ENCODE measurements around the gene ABHD2.

ABHD2 gene

GRCh38 chr15:89150762-89151664, 62.8 kb downstream of the ABHD2 start:
- CTCF ChIA-PET: interaction anchor here (0.5 to 2.6 kb wide), 11 partner anchors 11 to 322 kb away, joined by 3 to 20 read pairs (median 5); no protein-coding TSS in a partner anchor

GRCh38 chr15:89155122-89155521, 66.9 kb downstream of the ABHD2 start:
- TF ChIP-seq KLF8 (tag by site-specific recombination; IDR thresholded peaks at IDR 0.05) (no peak), PRDM1 (tag by site-specific recombination; IDR thresholded peaks at IDR 0.05) (no peak), ZNF140 (tag by site-specific recombination; IDR thresholded peaks at IDR 0.05) (no peak), ZNF175 (tag by site-specific recombination; IDR thresholded peaks at IDR 0.05) (no peak), ZFP37 (tag by site-specific recombination; IDR thresholded peaks at IDR 0.05) (no peak), SALL2 (tag by site-specific recombination; IDR thresholded peaks at IDR 0.05; ENCODE audit: borderline replicate concordance) (no peak), OVOL3 (tag by site-specific recombination; IDR thresholded peaks at IDR 0.05) (no peak), ZNF629 (tag by site-specific recombination; IDR thresholded peaks at IDR 0.05) (no peak), KLF16 (tag by site-specific recombination; IDR thresholded peaks at IDR 0.05) (no peak), ZNF510 (tag by site-specific recombination; IDR thresholded peaks at IDR 0.05; ENCODE audit: insufficient replicate concordance) (no peak), ZNF138 (tag by site-specific recombination; IDR thresholded peaks at IDR 0.05; ENCODE audit: borderline replicate concordance) (no peak), ZNF433 (tag by site-specific recombination; IDR thresholded peaks at IDR 0.05; ENCODE audit: low read depth) (no peak), ATF2 (tag by site-specific recombination; IDR thresholded peaks at IDR 0.05; ENCODE audit: low read depth) (no peak), KLF17 (tag by site-specific recombination; IDR thresholded peaks at IDR 0.05) (no peak), ZSCAN30 (tag by site-specific recombination; IDR thresholded peaks at IDR 0.05) (no peak), ZBTB1 (tag by site-specific recombination; IDR thresholded peaks at IDR 0.05) (no peak), ZNF660 (tag by site-specific recombination; IDR thresholded peaks at IDR 0.05) (no peak), ZEB2 (tag by site-specific recombination; IDR thresholded peaks at IDR 0.05) (no peak), ZNF19 (tag by site-specific recombination; IDR thresholded peaks at IDR 0.05; ENCODE audit: low read depth) (no peak)
- ChIA-PET CTCF (interaction anchor here (0.6 to 1.2 kb wide), 3 partner anchors 11 to 25 kb away, joined by 3 to 5 read pairs (median 4); no protein-coding TSS in a partner anchor), POLR2A (no interaction called here)
- no peak overlapping the region for H3K4me3 ChIP-seq (ENCODE audit: low read depth, low read length)
- H3K27ac ChIP-seq (ENCODE audit: extremely low read depth, low read depth, low read length): no peak overlapping the region
- no peaks in the 10 kb centered on the region for H3K9me3 ChIP-seq (ENCODE audit: control insufficient read depth, insufficient read depth, low read depth, low read length)
- H3K4me1 ChIP-seq (ENCODE audit: control insufficient read depth, insufficient read depth, low read length): no peaks in the 10 kb centered on the region; the same call in 1 of the 2 replicates
- peaks cover 33 to 44% of the 10 kb centered on the region in 2 experiments for H3K36me3 ChIP-seq (ENCODE audit: control insufficient read depth in 2 of 2, insufficient read depth in 1 of 2, low read length in 2 of 2)

More at GRCh38 chr15:89150762-89151664, 62.8 kb downstream of the ABHD2 start:
- Histone ChIP-seq H3K27ac (ENCODE audit: extremely low read depth, low read depth, low read length) (no peak overlapping the region), H3K36me3 (ENCODE audit: control insufficient read depth in 2 of 2, insufficient read depth in 1 of 2, low read length in 2 of 2) (peaks cover 26 to 34% of the 10 kb centered on the region in 2 experiments), H3K4me1 (ENCODE audit: control insufficient read depth, insufficient read depth, low read length) (no peaks in the 10 kb centered on the region; the same call in 1 of the 2 replicates), H3K4me3 (ENCODE audit: low read depth, low read length) (no peak overlapping the region), H3K9me3 (ENCODE audit: control insufficient read depth, insufficient read depth, low read depth, low read length) (no peaks in the 10 kb centered on the region)
- POLR2A ChIA-PET: no interaction called here
- no peak for TF ChIP-seq ZNF513 (tag by site-specific recombination; IDR thresholded peaks at IDR 0.05)
- TF ChIP-seq GLIS2 (tag by site-specific recombination; IDR thresholded peaks at IDR 0.05): no peak
- TF ChIP-seq ZNF37A (tag by site-specific recombination; IDR thresholded peaks at IDR 0.05): no peak
- TF ChIP-seq ZSCAN23 (tag by site-specific recombination; IDR thresholded peaks at IDR 0.05): no peak
- no peak for TF ChIP-seq ZNF354C (tag by site-specific recombination; IDR thresholded peaks at IDR 0.05; ENCODE audit: borderline replicate concordance, low read depth)
- TF ChIP-seq ZBTB1 (tag by site-specific recombination; IDR thresholded peaks at IDR 0.05): no peak
- TF ChIP-seq ZNF707 (tag by site-specific recombination; IDR thresholded peaks at IDR 0.05): no peak
- TF ChIP-seq SCRT1 (tag by site-specific recombination; IDR thresholded peaks at IDR 0.05; ENCODE audit: borderline replicate concordance): no peak
- TF ChIP-seq ZNF433 (tag by site-specific recombination; IDR thresholded peaks at IDR 0.05; ENCODE audit: low read depth): no peak

All from HEK293 (cell line).